Activated naive CD8-positive, alpha-beta T cell treated with anti-CD3 and anti-CD28 coated beads, Interleukin-2, amount 50 U/mL, for 16 hours (primary cell): ENCODE results near the gene ZCCHC2.

Experiments
- DNase-seq: peaks from one replicate; pipeline ENCODE4 v3.0.0-alpha.2; 2020; ENCODE audit warnings: low read depth, low spot score

Gene ZCCHC2

GRCh38 chr18:62522504-62523254 lies at the start of gene ZCCHC2:
ZCCHC2 (plus strand) TSS chr18:62523025; CDS start chr18:62523425, 400 bp downstream.
- DNase-seq = peak; percentile 97

GRCh38 chr18:62479574-62479973 lies 43.3 kb upstream of the ZCCHC2 start:
- no peak for DNase-seq

- DNase-seq = no peak
Measured at GRCh38 chr18:62480927-62481326, 41.9 kb upstream of the ZCCHC2 start.

- DNase-seq = no peak
Measured at GRCh38 chr18:62484941-62485340, 37.9 kb upstream of the ZCCHC2 start.

GRCh38 chr18:62485684-62486083 lies 37.1 kb upstream of the ZCCHC2 start:
- DNase-seq = no peak

- no peak for DNase-seq
Measured at GRCh38 chr18:62486290-62486964, 36.4 kb upstream of the ZCCHC2 start.

GRCh38 chr18:62487161-62487560 lies 35.7 kb upstream of the ZCCHC2 start:
- no peak for DNase-seq

GRCh38 chr18:62490967-62491695 lies 31.7 kb upstream of the ZCCHC2 start:
- DNase-seq = no peak

- no peak for DNase-seq
Measured at GRCh38 chr18:62493033-62493862, 29.6 kb upstream of the ZCCHC2 start.

GRCh38 chr18:62494764-62495163 lies 28.1 kb upstream of the ZCCHC2 start:
- DNase-seq = no peak

GRCh38 chr18:62496262-62496661 lies 26.6 kb upstream of the ZCCHC2 start:
- DNase-seq = no peak

GRCh38 chr18:62497190-62497772 lies 25.5 kb upstream of the ZCCHC2 start:
- no peak for DNase-seq

GRCh38 chr18:62498616-62499262 lies 24.1 kb upstream of the ZCCHC2 start:
- no peak for DNase-seq

GRCh38 chr18:62499263-62499650 lies 23.6 kb upstream of the ZCCHC2 start:
- no peak for DNase-seq

- no peak for DNase-seq
Measured at GRCh38 chr18:62500174-62500573, 22.7 kb upstream of the ZCCHC2 start.

- DNase-seq = no peak
Measured at GRCh38 chr18:62500966-62501591, 21.7 kb upstream of the ZCCHC2 start.

GRCh38 chr18:62505669-62506494 lies 16.9 kb upstream of the ZCCHC2 start:
- DNase-seq = no peak

GRCh38 chr18:62506495-62507143 lies 16.2 kb upstream of the ZCCHC2 start:
- DNase-seq = no peak

- DNase-seq = no peak
Measured at GRCh38 chr18:62509779-62510178, 13.0 kb upstream of the ZCCHC2 start.
